Stomach (tissue), 9 donors: ENCODE data around the gene MSH4. TPM values are rescaled to one million over a fixed set of nuclear protein-coding genes. Genes with fewer than 3 reads are reported as not detected.
"Not testable (repeated sequence)": the region's sequence is repeated elsewhere in the genome, so short reads cannot be mapped to it uniquely, and the experiment has no call there.

Source experiments
- DNase-seq, 2 donors: peaks; one replicate each; pipeline versions ENCODE4 v3.0.0 to v3.0.0-alpha.2; 2013 to 2019
- H3K27ac ChIP-seq, 5 donors: fragments of 200-600 bp in 4 of 5; sonication (generic) in 4 of 5; one replicate each; pipeline ENCODE4 v1.5.1; 2013 to 2019; ENCODE audit warnings: mild to moderate bottlenecking in 1 of 5, moderate library complexity in 1 of 5
- H3K27me3 ChIP-seq, 3 donors: fragments of 200-600 bp; sonication (generic); one replicate each; pipeline ENCODE4 v1.5.1; 2017 to 2019; ENCODE audit warnings: mixed run types in 1 of 3
- H3K36me3 ChIP-seq, 4 donors: fragments of 200-600 bp; sonication (generic); 1 replicate in 3 of 4; 2 replicates in 1 of 4; pipeline ENCODE4 v1.5.1; 2016 to 2019
- H3K4me1 ChIP-seq, 4 donors: fragments of 200-600 bp; sonication (generic); one replicate each; pipeline ENCODE4 v1.5.1; 2016 to 2019
- H3K4me3 ChIP-seq, 4 donors: fragments of 200-600 bp; sonication (generic) in 3 of 4; one replicate each; pipeline ENCODE4 v1.5.1; 2016 to 2019; ENCODE audit warnings: mild to moderate bottlenecking in 1 of 4
- H3K9me3 ChIP-seq, 4 donors: fragments of 200-600 bp; sonication (generic); one replicate each; pipeline ENCODE4 v1.5.1; 2016 to 2019
- EP300 ChIP-seq: sonication (generic); formaldehyde crosslinking; IDR thresholded peaks from one replicate; pipeline ENCODE4 v1.6.1; 2017; ENCODE audit warnings: antibody characterized with exemption
- POLR2A ChIP-seq, 4 donors: fragments of 450-650 bp; IDR thresholded peaks; one replicate each; pipeline ENCODE4 v1.6.1; 2016; ENCODE audit warnings: antibody characterized with exemption in 4 of 4, control low read depth in 2 of 4, mild to moderate bottlenecking in 1 of 4, moderate library complexity in 1 of 4
- POLR2AphosphoS5 ChIP-seq, 3 donors: sonication (generic); formaldehyde crosslinking; IDR thresholded peaks; one replicate each; pipeline ENCODE4 v1.6.1; 2016; ENCODE audit warnings: antibody characterized with exemption in 3 of 3
- WGBS, 5 donors: extraction: QIAGEN DNeasy Blood & Tissue Kit in 3 of 5; methylation state at CpG; one replicate each; pipeline versions ENCODE4 v1.1.5 to v1.1.7; 2013 to 2018; 5-methylcytosine and 5-hydroxymethylcytosine counted together
- intact Hi-C: fragments of 100-400 bp; cut with DNase I; formaldehyde crosslinking; loops from one replicate; pipeline ENCODE4 v1.15.1; 2023; ENCODE audit warnings: low total_unique reads
- polyA plus RNA-seq, 3 donors: library from polyadenylated mRNA; stranded (reverse); fragments of 200-250 nt; gene quantifications; one replicate each; pipeline ENCODE4 v1.2.3, GENCODE V29; 2013
- total RNA-seq, 5 donors: library from RNA; depleted of rRNA; stranded (reverse); fragments of >200 nt; gene quantifications; one replicate each; pipeline versions ENCODE4 v1.1.0 to v1.2.3, GENCODE V29; 2014 to 2016
- TF ChIP-seq, protein P1 (sequence below), 7 experiments: fragments of 450-650 bp in 4 of 7; fragments of 200-600 bp in 3 of 7; sonication (generic) in 3 of 7; IDR thresholded peaks; one replicate each; pipeline ENCODE4 v1.5.1; 2016 to 2019; ENCODE audit warnings: antibody characterized with exemption in 7 of 7, control low read depth in 2 of 7, mild to moderate bottlenecking in 1 of 7
- donor health status: healthy with polysubstance abuse.
- donor health status: Bipolar disorder and iron deficiency.
- donor health status: healthy.

MSH4 gene
- total and polyA plus RNA-seq, 8 donors, result 0.14 to 0.30 (median 0.18) TPM; not detected in 5

DNA sequence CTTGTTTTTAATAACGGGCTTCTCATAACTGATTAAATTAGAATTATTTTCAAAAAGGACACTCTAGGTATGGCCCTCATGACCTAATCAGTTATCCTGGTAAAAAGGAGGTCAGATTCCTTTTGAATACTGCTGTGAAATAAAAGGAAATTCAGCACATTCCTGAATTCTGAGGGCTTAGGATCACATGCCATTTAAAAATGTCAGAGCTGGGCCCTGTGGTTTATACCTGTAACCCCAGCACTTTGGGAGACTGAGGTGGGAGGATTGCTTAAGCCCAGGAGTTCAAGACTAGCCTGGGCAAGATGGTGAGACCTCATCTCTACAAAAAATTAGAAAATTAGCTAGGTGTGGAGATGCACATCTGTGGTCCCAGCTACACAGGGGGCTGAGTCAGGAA lies 28.7 kb upstream of the MSH4 start:
- no peak for TF ChIP-seq POLR2A (IDR thresholded peaks at IDR 0.05)
- TF ChIP-seq, protein P1, sequence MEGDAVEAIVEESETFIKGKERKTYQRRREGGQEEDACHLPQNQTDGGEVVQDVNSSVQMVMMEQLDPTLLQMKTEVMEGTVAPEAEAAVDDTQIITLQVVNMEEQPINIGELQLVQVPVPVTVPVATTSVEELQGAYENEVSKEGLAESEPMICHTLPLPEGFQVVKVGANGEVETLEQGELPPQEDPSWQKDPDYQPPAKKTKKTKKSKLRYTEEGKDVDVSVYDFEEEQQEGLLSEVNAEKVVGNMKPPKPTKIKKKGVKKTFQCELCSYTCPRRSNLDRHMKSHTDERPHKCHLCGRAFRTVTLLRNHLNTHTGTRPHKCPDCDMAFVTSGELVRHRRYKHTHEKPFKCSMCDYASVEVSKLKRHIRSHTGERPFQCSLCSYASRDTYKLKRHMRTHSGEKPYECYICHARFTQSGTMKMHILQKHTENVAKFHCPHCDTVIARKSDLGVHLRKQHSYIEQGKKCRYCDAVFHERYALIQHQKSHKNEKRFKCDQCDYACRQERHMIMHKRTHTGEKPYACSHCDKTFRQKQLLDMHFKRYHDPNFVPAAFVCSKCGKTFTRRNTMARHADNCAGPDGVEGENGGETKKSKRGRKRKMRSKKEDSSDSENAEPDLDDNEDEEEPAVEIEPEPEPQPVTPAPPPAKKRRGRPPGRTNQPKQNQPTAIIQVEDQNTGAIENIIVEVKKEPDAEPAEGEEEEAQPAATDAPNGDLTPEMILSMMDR (IDR thresholded peaks at IDR 0.05), result no peak
- no peak for TF ChIP-seq EP300
- TF ChIP-seq POLR2AphosphoS5 (IDR thresholded peaks at IDR 0.05), result no peak
- WGBS, 5 donors, result 80 to 91% (median 87%) methylated on average over 1 of the region's 1 CpG

DNA sequence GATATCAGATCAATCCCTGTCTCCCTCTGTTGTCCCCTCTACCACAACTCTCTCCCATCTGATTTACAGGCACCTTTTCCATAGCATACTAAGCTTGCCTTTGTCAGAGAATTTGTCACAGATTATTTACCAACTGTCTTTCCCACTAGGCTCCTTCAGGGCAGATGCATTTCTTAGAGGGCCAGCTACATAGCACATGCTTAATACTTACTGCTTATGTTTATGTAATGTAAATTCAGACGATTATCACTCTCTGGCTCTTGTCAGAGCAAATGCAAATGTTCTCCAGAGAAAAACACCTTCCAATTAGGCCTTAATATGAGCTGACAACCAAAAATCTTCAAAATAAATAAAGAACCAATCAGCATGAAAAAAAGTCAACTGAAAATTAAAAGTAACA lies 25.9 kb upstream of the MSH4 start:
- TF ChIP-seq, protein P1 (IDR thresholded peaks at IDR 0.05), result no peak
- TF ChIP-seq POLR2A (IDR thresholded peaks at IDR 0.05), result no peak
- TF ChIP-seq EP300, result no peak
- TF ChIP-seq POLR2AphosphoS5 (IDR thresholded peaks at IDR 0.05), result no peak
- DNase-seq, result no peak
- WGBS, 5 donors, result 50 to 61% (median 57%) methylated on average over 1 of the region's 1 CpG
- Histone ChIP-seq H3K27me3 (no peaks in the 10 kb centered on the region), H3K4me3 (no peak overlapping the region), H3K9me3 (no peaks in the 10 kb centered on the region), H3K27ac (no peak overlapping the region), H3K36me3 (no peaks in the 10 kb centered on the region), H3K4me1 (no peaks in the 10 kb centered on the region)
- intact Hi-C loops, result no loop called here

More for the DNA sequence above, 28.7 kb upstream of the MSH4 start:
- Histone ChIP-seq H3K27me3 (no peaks in the 10 kb centered on the region), H3K36me3 (peaks cover 0 to 9% (median 2%) of the 10 kb centered on the region in 4 donors), H3K4me3 (no peak overlapping the region), H3K27ac (no peak overlapping the region), H3K4me1 (no peaks in the 10 kb centered on the region), H3K9me3 (no peaks in the 10 kb centered on the region)
- DNase-seq, result no peak
- intact Hi-C loops, result no loop called here

DNA sequence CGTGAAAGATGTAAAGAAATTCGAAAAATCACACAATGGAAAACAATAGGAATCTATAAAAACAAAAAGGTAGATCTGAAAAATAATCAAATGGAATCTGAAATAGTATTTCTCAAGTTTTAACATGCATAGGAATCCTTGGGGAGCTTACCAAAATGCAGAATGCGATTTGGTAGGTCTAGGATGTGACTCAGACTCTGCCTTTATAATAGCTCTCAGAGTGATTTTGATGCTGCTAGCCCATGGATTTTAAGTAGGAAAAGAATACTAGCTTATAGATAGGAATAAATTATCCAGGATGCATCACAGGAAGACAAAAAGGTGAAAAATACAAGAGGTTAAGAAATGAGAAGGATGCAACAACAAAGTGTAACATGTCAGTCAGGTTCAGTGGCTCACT lies 24.7 kb upstream of the MSH4 start:
- WGBS, 5 donors, result 76 to 84% (median 77%) methylated on average over 3 of the region's 3 CpGs
- H3K4me1 ChIP-seq, result no peaks in the 10 kb centered on the region
- no peak for DNase-seq
- no peaks in the 10 kb centered on the region for H3K27me3 ChIP-seq
- intact Hi-C loops, result no loop called here
- no peaks in the 10 kb centered on the region for H3K36me3 ChIP-seq
- no peak overlapping the region for H3K4me3 ChIP-seq
- H3K9me3 ChIP-seq, result no peaks in the 10 kb centered on the region
- no peak for TF ChIP-seq POLR2AphosphoS5 (IDR thresholded peaks at IDR 0.05)
- TF ChIP-seq, protein P1 (IDR thresholded peaks at IDR 0.05), result no peak
- no peak for TF ChIP-seq POLR2A (IDR thresholded peaks at IDR 0.05)
- H3K27ac ChIP-seq, result no peak overlapping the region

DNA sequence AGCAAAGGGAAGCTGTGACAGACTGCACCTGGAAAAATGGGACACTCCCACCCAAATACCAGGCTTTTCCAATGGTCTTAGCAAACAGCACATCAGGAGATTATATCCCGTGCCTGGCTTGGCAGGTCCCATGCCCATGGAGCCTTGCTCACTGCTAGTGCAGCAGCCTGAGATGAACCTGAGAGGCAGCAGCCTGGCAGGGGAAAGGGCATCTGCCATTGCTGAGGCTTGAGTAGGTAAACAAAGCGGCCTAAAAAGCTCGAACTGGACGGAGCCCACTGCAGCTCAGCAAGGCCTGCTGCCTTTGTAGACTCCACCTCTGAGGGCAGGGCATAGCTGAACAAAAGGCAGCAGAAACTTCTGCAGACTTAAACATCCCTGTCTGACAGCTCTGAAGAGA lies 18.9 kb upstream of the MSH4 start:
- H3K4me1 ChIP-seq, H3K27ac ChIP-seq, H3K9me3 ChIP-seq, H3K36me3 ChIP-seq, H3K27me3 ChIP-seq, DNase-seq, H3K4me3 ChIP-seq, intact Hi-C loops: not testable (repeated sequence)
- 60 to 97% (median 78%) methylated on average over 4 of the region's 4 CpGs for WGBS, 5 donors

DNA sequence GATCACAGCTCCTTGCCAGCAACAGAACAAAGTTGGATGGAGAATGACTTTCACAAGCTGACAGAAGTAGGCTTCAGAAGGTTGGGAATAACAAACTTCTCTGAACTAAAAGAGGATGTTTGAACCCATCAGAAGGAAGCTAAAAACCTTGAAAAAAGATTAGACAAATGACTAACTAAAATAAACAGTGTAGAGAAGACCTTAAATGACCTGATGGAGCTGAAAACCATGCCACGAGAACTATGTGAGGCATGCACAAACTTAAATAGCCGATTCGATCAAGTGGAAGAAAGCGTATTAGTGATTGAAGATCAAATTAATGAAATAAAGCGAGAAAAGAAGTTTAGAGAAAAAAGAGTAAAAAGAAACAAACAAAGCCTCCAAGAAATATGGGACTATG lies 18.0 kb upstream of the MSH4 start:
- H3K36me3 ChIP-seq, intact Hi-C loops, DNase-seq, H3K27ac ChIP-seq, H3K27me3 ChIP-seq, H3K9me3 ChIP-seq, H3K4me3 ChIP-seq, H3K4me1 ChIP-seq: not testable (repeated sequence)
- 91 to 94% (median 92%) methylated on average over 5 of the region's 5 CpGs for WGBS, 5 donors

DNA sequence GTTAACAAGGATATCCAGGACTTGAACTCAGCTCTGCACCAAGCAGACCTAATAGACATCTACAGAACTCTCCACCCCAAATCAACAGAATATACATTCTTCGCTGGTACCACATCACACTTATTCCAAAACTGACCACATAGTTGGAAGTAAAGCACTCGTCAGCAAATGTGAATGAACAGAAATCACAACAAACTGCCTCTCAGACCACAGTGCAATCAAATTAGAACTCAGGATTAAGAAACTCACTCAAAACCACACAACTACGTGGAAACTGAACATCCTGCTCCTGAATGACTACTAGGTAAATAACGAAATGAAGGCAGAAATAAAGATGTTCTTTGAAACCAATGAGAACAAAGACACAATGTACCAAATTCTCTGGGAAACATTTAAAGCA lies 16.5 kb upstream of the MSH4 start:
- H3K4me3 ChIP-seq, H3K27me3 ChIP-seq, H3K36me3 ChIP-seq, H3K9me3 ChIP-seq, DNase-seq, H3K4me1 ChIP-seq, H3K27ac ChIP-seq: not testable (repeated sequence)
- 69 to 84% (median 78%) methylated on average over 4 of the region's 4 CpGs for WGBS, 5 donors
- intact Hi-C loops, result loop anchor here (10.0 kb wide), 1 partner anchor 55 kb away; the partner anchor contains the start of gene ACADM

DNA sequence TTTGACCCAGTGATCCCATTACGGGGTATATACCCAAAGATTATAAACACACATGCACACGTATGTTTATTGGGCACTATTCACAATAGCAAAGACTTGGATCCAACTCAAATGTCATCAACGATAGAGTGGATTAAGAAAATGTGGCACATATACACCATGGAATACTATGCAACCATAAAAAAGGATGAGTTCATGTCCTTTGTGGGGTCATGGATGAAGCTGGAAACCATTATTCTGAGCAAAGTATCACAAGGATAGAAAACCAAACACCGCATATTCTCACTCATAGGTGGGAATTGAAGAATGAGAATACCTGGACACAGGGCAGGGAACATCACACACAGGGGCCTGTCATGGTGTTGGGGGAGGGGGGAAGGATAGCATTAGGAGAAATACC lies 12.8 kb upstream of the MSH4 start:
- peaks cover 17 to 31% (median 21%) of the 10 kb centered on the region in 4 donors for H3K4me1 ChIP-seq
- H3K27me3 ChIP-seq, DNase-seq, H3K4me3 ChIP-seq, H3K9me3 ChIP-seq, H3K36me3 ChIP-seq, H3K27ac ChIP-seq: not testable (repeated sequence)
- 83 to 99% (median 95%) methylated on average over 4 of the region's 4 CpGs for WGBS, 5 donors
- intact Hi-C loops, result loop anchor here (10.0 kb wide), 1 partner anchor 59 kb away; the partner anchor contains the start of gene ACADM
